Endothelial cell of umbilical vein (primary cell): ENCODE results near the gene LACTBL1. TPM values are rescaled to one million over a fixed set of nuclear protein-coding genes. Genes with fewer than 3 reads are reported as not detected.
A peak's percentile ranks its signal among the peaks of the same experiment; 100 is the strongest.

Experiments used
- BruUV-seq: library from RNA; stranded (reverse); fragments of 400-500 nt; replicated peaks from 2 replicates; lab custom pipeline; 2021; lab: Mats Ljungman, UMichigan
- CTCF ChIA-PET: fragments of 300-600, 350-600 bp; sonication (Branson Sonifier 250); formaldehyde crosslinking; loops from one replicate; lab custom pipeline; 2021; ENCODE audit warnings: antibody characterized with exemption, inconsistent platforms; lab: Charles Lee
- POLR2A ChIA-PET: fragments of 300-600, 350-600 bp; sonication (Branson Sonifier 250); formaldehyde crosslinking; loops from one replicate; lab custom pipeline; 2021; ENCODE audit warnings: antibody characterized with exemption, inconsistent platforms; lab: Charles Lee
- DNase-seq: peaks from one replicate; pipeline ENCODE4 v3.0.0-alpha.2; 2011; ENCODE audit warnings: low read depth, low spot score
- FAIRE-seq: peaks from 2 replicates; lab custom pipeline; 2011; peaks lifted over from hg19 to GRCh38; lab: Jason Lieb, UNC
- H2AFZ ChIP-seq: 2 replicates; pipeline ENCODE4 v1.6.0; 2012; ENCODE audit warnings: low read depth, low read length, control low read depth, inconsistent platforms
- H3K27ac ChIP-seq: 2 replicates; pipeline ENCODE4 v1.5.1; 2011; ENCODE audit warnings: low read depth, mild to moderate bottlenecking, control low read depth, low read length, moderate library complexity; ENCODE audit not compliant: insufficient read depth
- H3K27me3 ChIP-seq, 2 experiments: 2 replicates each; pipeline versions ENCODE4 v1.6.0 to v1.6.1; 2011; ENCODE audit warnings: low read length in 2 of 2, mixed read lengths in 1 of 2; ENCODE audit not compliant: control insufficient read depth in 2 of 2, insufficient read depth in 2 of 2
- H3K36me3 ChIP-seq, 2 experiments: 2 replicates in 1 of 2; 3 replicates in 1 of 2; pipeline ENCODE4 v1.5.1; 2011; ENCODE audit warnings: low read length in 2 of 2, mild to moderate bottlenecking in 1 of 2, moderate library complexity in 1 of 2; ENCODE audit not compliant: control insufficient read depth in 2 of 2, insufficient read depth in 2 of 2; ENCODE audit errors: extremely low read depth in 1 of 2
- H3K4me1 ChIP-seq: 3 replicates; pipeline ENCODE4 v1.5.1; 2011; ENCODE audit warnings: mild to moderate bottlenecking, low read length; ENCODE audit not compliant: control insufficient read depth, insufficient read depth; ENCODE audit errors: extremely low read depth
- H3K4me2 ChIP-seq: 2 replicates; pipeline ENCODE4 v1.6.1; 2011; ENCODE audit warnings: low read length, control low read depth, mixed read lengths; ENCODE audit not compliant: insufficient read depth
- H3K4me3 ChIP-seq, 3 experiments: fragments of 200-600 bp in 1 of 3; sonication (generic), shearing (Covaris generic) in 1 of 3; replicated peaks in 1 of 3; 2 replicates each; pipeline ENCODE4 v1.5.1; 2011 to 2016; ENCODE audit warnings: control low read depth in 3 of 3, low read length in 3 of 3, mild to moderate bottlenecking in 2 of 3, inconsistent platforms in 1 of 3, low read depth in 1 of 3, moderate library complexity in 1 of 3; ENCODE audit not compliant: insufficient read depth in 1 of 3
- H3K79me2 ChIP-seq: 2 replicates; pipeline ENCODE4 v1.6.0; 2012; ENCODE audit warnings: low read length, inconsistent platforms; ENCODE audit not compliant: control insufficient read depth, insufficient read depth
- H3K9ac ChIP-seq: replicated peaks from 2 replicates; pipeline ENCODE3; 2011; ENCODE audit warnings: low read length, control low read depth; ENCODE audit not compliant: insufficient read depth; ENCODE audit errors: extremely low read depth
- H3K9me1 ChIP-seq: replicated peaks from 3 replicates; pipeline ENCODE4 v1.6.0; 2011; ENCODE audit warnings: mild to moderate bottlenecking, low read length; ENCODE audit not compliant: control insufficient read depth, insufficient read depth; ENCODE audit errors: extremely low read depth
- H3K9me3 ChIP-seq: replicated peaks from 2 replicates; pipeline ENCODE4 v1.5.1; 2012; ENCODE audit warnings: low read length, inconsistent platforms; ENCODE audit not compliant: control insufficient read depth, insufficient read depth
- H4K20me1 ChIP-seq: replicated peaks from 2 replicates; pipeline ENCODE3; 2011; ENCODE audit warnings: mild to moderate bottlenecking, low read length; ENCODE audit not compliant: control insufficient read depth, insufficient read depth; ENCODE audit errors: extremely low read depth
- EZH2 ChIP-seq: IDR thresholded peaks from 2 replicates; pipeline ENCODE4 v1.6.1; 2012; ENCODE audit warnings: borderline replicate concordance, low read depth, mild to moderate bottlenecking, moderate library complexity, low read length, inconsistent platforms; ENCODE audit not compliant: severe bottlenecking
- FOS ChIP-seq: IDR thresholded peaks from 2 replicates; pipeline ENCODE4 v1.6.1; 2011; ENCODE audit warnings: mild to moderate bottlenecking, low read length, moderate library complexity, borderline replicate concordance; ENCODE audit not compliant: insufficient read depth
- GATA2 ChIP-seq: IDR thresholded peaks from 2 replicates; pipeline ENCODE4 v1.7.0; 2011; ENCODE audit warnings: low read depth, mild to moderate bottlenecking, moderate library complexity, mixed read lengths, low read length; ENCODE audit not compliant: insufficient read length, insufficient read depth
- JUN ChIP-seq: IDR thresholded peaks from 2 replicates; pipeline ENCODE4 v1.6.1; 2011; ENCODE audit warnings: borderline replicate concordance, low read depth; ENCODE audit not compliant: insufficient read length, insufficient read depth
- MAX ChIP-seq: IDR thresholded peaks from 2 replicates; pipeline ENCODE4 v1.6.1; 2011; ENCODE audit not compliant: insufficient read depth, insufficient read length
- MYC ChIP-seq: IDR thresholded peaks from one replicate; pipeline ENCODE4 v1.6.1; 2011; ENCODE audit warnings: mild to moderate bottlenecking, low read depth, low read length
- POLR2A ChIP-seq: IDR thresholded peaks from 2 replicates; pipeline ENCODE4 v1.6.1; 2012; ENCODE audit warnings: low read depth, mild to moderate bottlenecking, control low read depth, low read length
- POLR2AphosphoS5 ChIP-seq: IDR thresholded peaks from 2 replicates; pipeline ENCODE4 v1.6.1; 2012; ENCODE audit warnings: low read depth, mild to moderate bottlenecking, control low read depth, low read length, moderate library complexity; ENCODE audit not compliant: insufficient read depth
- dilution Hi-C: fragments of 300-500 bp; cut with MboI; formaldehyde crosslinking; loops from one replicate; pipeline ENCODE4 v1.15.0; 2019; ENCODE audit warnings: low sequenced_read_pairs; ENCODE audit not compliant: extremely low pct_ligation_motif_present
- intact Hi-C: fragments of 100-400 bp; cut with micrococcal nuclease; formaldehyde crosslinking; loops from one replicate; pipeline ENCODE4 v1.10.0; 2022
- polyA plus RNA-seq, 4 experiments: library from polyadenylated mRNA; depleted of rRNA in 3 of 4; stranded (reverse) in 3 of 4; unstranded in 1 of 4; fragments of >200 nt; gene quantifications; 2 replicates each; pipeline versions ENCODE4 v1.2.1 to v1.2.3, GENCODE V29; 2011 to 2012; ENCODE audit warnings: missing spikeins in 1 of 4
- total RNA-seq: library from RNA; stranded (reverse); gene quantifications from 2 replicates; pipeline ENCODE4 v1.2.3, GENCODE V29; 2021
- TF ChIP-seq, protein P1 (sequence below), 2 donors: IDR thresholded peaks; 1 replicate in 1 of 2; 2 replicates in 1 of 2; pipeline ENCODE4 v1.5.1; 2011; ENCODE audit warnings: low read length in 2 of 2, mild to moderate bottlenecking in 2 of 2, moderate library complexity in 2 of 2, control low read depth in 1 of 2, inconsistent platforms in 1 of 2, low read depth in 1 of 2; ENCODE audit not compliant: insufficient read depth in 1 of 2; ENCODE audit errors: extremely low read depth in 1 of 2

Gene LACTBL1
- total and polyA plus RNA-seq, 2 donors (not counting 3 experiments of a cell fraction or from before 2014, with no cell fraction given) = not detected

GRCh38 chr1:22920734-22921451 is 51.8 kb downstream of the LACTBL1 start:
- intact Hi-C loops (no loop called here), dilution Hi-C loops (no loop called here)
- Histone ChIP-seq H3K27ac (no peak overlapping the region), H3K9ac (no peak overlapping the region), H3K79me2 (no peaks in the 10 kb centered on the region), H4K20me1 (no peaks in the 10 kb centered on the region), H3K9me1 (no peaks in the 10 kb centered on the region), H3K27me3 (no peaks in the 10 kb centered on the region), H3K4me2 (no peak overlapping the region), H3K4me1 (no peaks in the 10 kb centered on the region), H3K36me3 (no peaks in the 10 kb centered on the region), H2AFZ (no peak overlapping the region), H3K4me3 (no peak overlapping the region), H3K9me3 (no peaks in the 10 kb centered on the region)
- FAIRE-seq (no peak), DNase-seq (peak; percentile 48)
- no TSS peak for BruUV-seq
- POLR2A ChIA-PET = no interaction called here
- CTCF ChIA-PET = interaction anchor here (0.7 to 3.3 kb wide), 10 partner anchors 10 to 257 kb away, joined by 3 to 15 read pairs (median 4); no protein-coding TSS in a partner anchor
- no peak for TF ChIP-seq GATA2
- no peak for TF ChIP-seq MAX
- no peak for TF ChIP-seq POLR2A
- no peak for TF ChIP-seq EZH2
- no peak for TF ChIP-seq JUN
- no peak for TF ChIP-seq FOS
- TF ChIP-seq, protein P1, sequence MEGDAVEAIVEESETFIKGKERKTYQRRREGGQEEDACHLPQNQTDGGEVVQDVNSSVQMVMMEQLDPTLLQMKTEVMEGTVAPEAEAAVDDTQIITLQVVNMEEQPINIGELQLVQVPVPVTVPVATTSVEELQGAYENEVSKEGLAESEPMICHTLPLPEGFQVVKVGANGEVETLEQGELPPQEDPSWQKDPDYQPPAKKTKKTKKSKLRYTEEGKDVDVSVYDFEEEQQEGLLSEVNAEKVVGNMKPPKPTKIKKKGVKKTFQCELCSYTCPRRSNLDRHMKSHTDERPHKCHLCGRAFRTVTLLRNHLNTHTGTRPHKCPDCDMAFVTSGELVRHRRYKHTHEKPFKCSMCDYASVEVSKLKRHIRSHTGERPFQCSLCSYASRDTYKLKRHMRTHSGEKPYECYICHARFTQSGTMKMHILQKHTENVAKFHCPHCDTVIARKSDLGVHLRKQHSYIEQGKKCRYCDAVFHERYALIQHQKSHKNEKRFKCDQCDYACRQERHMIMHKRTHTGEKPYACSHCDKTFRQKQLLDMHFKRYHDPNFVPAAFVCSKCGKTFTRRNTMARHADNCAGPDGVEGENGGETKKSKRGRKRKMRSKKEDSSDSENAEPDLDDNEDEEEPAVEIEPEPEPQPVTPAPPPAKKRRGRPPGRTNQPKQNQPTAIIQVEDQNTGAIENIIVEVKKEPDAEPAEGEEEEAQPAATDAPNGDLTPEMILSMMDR (IDR thresholded peaks at IDR 0.05; ENCODE audit: extremely low read depth in 1 of 2, insufficient read depth in 1 of 2, low read depth in 1 of 2, low read length in 2 of 2) = no peak
- no peak for TF ChIP-seq MYC
- no peak for TF ChIP-seq POLR2AphosphoS5
